Measurements from ENCODE around the gene FANCB.

The FANCB gene

GRCh38 chrX:14872851-14873675 is at the start of gene FANCB, which contains the start of gene MOSPD2:
Gene FANCB, minus strand, starts transcription at chrX:14873069. Its CDS starts 7,559 bp downstream, at chrX:14865510.
Gene MOSPD2, plus strand, starts transcription at chrX:14873421. Its CDS starts 108 bp downstream, at chrX:14873529.
- peak; percentile 93 for DNase-seq (ENCODE audit: low spot score)

DNA sequence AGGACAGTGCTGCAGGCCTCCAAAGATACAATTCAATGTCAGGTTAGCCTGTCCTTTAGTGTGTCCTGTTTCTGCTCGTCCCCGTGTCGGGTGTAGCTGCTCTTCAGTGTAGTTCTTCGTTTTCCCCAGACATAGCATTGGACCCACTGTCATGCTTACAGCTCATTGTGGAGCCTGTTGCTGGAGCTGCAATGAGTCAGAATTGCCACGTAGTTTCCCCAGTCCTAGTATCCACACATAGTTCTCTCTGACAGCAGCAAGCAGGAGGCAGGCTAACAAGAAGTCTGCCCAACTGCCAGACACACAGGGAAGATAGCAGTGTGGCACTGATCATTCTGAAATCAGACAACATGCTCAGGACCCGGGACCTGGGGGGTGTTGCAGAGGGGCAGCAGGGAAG is 49.6 kb upstream of the FANCB start:
- DNase-seq (ENCODE audit: low spot score) = no peak

DNA sequence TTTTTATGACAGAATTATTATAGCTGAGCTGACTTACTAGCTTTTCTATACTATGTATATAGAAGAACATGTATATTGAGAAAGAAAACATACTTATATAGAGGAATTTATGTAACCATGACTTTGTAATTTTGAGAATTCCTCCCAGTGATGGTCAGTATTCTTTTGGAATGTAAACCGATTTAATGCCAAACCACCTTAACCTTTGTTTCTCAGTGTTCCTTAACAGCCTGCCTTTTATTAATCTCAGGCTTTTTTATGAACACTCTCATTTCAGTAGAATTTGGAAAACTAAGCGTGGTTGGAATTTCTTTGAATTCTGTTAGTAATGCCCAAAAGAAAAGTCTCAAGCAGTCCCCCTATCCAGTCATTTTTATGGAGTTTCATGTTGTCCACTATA is 47.3 kb upstream of the FANCB start:
- DNase-seq (ENCODE audit: low spot score) = no peak

DNA sequence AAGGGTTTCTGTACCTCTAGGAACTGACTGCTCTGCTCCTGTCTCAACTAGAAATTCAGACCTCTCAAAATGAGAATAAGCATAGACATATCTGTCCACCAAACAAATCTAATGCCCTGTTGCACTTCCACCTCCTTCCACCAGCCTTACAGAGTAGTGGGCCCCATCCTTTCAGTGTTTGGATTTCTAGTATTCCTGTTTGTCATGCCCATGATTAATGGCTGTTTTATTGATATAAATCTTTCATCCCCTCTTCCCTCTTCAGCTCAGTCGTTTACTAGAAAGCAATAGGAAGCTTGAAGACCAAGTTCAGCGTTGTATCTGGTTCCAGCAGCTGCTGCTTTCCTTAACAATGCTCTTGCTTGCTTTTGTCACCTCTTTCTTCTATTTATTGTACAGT is 46.5 kb upstream of the FANCB start:
- no peak for DNase-seq (ENCODE audit: low spot score)

GRCh38 chrX:14916017-14916674 is 43.3 kb upstream of the FANCB start:
- no peak for DNase-seq (ENCODE audit: low spot score)

GRCh38 chrX:14915596-14915995 is 42.7 kb upstream of the FANCB start:
- DNase-seq (ENCODE audit: low spot score) = no peak

GRCh38 chrX:14913241-14913640 is 40.4 kb upstream of the FANCB start:
- DNase-seq (ENCODE audit: low spot score) = no peak

GRCh38 chrX:14903891-14904290 is 31.0 kb upstream of the FANCB start:
- no peak for DNase-seq (ENCODE audit: low spot score)

- no peak for DNase-seq (ENCODE audit: low spot score)
Measured at GRCh38 chrX:14902537-14902936, 29.7 kb upstream of the FANCB start.

DNA sequence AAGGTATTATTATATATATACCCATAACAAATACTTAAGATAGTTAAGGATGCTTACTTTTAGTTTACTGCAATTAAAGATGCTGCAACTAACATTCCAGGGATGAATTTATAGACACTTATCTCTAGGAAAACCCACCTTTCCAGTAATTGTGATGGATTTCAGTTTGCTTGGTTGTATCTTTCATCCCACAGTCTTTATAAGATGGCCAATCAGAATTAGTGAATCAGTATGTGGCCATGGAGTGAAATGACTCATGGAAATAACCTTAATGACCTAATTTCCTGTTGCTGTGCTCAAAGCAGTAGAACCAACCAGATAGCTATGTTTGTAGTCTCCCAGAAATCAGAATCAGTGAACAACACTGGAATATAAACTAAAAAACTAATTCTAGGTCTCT is 26.7 kb upstream of the FANCB start:
- peak; percentile 2 for DNase-seq (ENCODE audit: low spot score)

- DNase-seq (ENCODE audit: low spot score) = no peak
Measured at GRCh38 chrX:14897042-14897441, 24.2 kb upstream of the FANCB start.

DNA sequence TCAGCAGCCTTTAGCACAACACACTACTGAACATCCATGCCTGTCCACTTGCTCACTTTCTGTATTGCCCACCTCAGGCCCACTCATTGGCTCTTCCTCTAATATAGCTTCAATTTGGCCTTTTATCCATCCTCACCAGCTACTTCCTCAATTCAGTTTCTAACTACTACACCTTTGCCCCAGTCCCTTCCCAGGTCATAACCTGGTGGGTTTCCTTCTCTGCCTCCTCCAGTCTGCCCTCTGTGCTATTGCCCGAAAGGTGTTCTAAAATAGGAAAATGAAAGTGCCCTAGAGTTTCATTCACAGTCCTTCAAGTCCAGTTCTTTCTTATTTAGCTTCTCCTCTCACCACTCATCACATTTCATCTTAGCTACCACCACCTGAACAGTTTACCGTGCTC is 23.4 kb upstream of the FANCB start:
- no peak for DNase-seq (ENCODE audit: low spot score)

DNA sequence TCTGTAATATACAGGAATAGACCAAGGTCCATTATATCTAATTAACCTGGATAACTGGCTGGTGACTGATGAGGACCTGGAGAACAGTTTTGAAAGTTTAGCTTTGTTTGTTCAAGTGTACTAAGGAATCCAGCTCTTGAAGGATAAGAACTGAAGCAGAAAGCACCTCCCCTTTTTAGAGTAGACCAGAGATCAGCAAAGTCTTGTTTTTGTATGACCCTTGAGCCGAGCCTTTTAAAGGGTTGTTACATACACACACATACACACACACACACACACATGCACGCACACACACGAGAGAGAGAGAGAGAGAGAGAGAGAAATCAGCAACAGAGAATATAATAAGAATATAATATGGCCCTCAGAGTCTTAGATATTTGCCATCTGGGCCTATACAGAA is 13.4 kb upstream of the FANCB start:
- no peak for DNase-seq (ENCODE audit: low spot score)

- DNase-seq (ENCODE audit: low spot score) = no peak
Measured at GRCh38 chrX:14884714-14885113, 11.8 kb upstream of the FANCB start.

- DNase-seq (ENCODE audit: low spot score) = no peak
Measured at GRCh38 chrX:14883826-14884225, 11.0 kb upstream of the FANCB start.

DNA sequence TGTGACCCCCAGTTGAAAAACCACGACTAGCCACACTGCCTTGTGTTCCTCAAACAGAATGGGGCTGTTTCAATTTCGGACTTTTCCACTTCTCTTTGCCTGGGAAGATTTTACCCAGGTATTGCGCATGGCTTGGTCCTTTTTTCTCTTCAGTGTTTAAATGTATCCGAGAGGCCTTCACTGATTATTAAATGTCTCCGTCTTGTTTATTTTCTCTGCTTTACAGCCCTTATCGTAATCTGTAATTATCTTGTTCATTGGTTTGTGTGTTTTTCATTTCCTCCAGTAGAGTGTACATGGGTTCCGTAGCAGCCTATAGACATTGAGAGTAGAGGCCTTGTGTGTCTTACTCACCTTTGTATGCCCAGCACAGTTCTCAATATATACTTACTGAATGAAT is 2.8 kb upstream of the FANCB start:
- DNase-seq (ENCODE audit: low spot score) = no peak

- DNase-seq (ENCODE audit: low spot score) = no peak
Measured at GRCh38 chrX:14873676-14874049, 794 bp upstream of the FANCB start.

DNA sequence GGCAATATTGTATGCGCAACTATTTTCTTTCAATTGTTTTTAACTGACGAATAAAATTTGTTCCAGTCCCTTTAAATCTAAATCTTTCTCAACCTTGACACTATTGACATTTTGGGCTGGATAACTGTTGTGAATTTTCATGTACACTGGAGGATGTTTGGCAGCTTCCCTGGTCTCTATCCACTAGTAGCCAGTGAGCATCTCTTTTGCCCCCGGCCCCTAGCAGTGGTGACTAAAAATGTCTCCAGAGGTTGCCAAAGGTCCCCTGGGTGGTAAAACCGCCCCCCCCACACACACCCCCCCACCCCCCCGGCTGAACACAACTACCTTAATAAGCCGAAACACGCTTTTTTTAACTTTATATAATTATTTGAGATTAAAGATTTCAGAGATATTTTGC is 514 bp downstream of the FANCB start:
- no peak for DNase-seq (ENCODE audit: low spot score)

- DNase-seq (ENCODE audit: low spot score) = no peak
Measured at GRCh38 chrX:14871767-14872166, 1.1 kb downstream of the FANCB start.

DNA sequence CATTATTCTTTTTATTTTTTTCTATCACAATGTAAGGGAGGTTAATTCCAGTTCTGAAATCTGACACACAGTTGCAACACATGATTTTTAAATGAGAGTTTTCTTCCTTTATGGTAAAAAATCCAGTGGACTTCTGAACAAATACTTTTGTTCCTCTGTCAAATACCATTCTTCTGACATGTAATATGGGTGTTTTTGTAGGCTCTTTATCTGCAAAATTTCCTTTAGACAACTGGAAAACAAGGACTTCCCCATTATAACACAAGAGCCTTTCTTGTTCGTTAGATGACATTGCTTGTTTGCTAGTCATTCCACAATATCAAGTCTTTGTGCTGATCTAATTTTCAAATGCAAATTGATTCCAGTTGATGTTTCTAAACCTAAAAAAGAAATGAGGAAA is 7.7 kb downstream of the FANCB start:
- no peak for DNase-seq (ENCODE audit: low spot score)

DNA sequence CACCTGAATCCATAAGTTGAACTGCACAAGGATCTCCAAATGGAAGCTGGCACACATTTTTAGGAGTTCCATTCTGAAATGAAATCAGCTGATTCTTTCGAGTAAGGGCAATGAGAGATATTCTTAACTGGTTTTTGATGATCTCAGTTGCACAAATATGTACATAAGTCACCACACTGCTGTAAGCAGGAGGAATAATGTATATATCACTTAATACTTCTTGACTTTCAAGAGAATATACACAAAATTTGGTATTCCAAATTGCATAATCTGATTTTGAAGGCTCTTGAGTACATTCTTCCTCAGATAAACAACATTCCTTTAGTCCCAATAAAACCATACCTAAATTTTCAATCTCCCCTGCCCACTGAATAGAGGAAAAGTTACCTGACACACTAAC is 8.2 kb downstream of the FANCB start:
- no peak for DNase-seq (ENCODE audit: low spot score)

DNA sequence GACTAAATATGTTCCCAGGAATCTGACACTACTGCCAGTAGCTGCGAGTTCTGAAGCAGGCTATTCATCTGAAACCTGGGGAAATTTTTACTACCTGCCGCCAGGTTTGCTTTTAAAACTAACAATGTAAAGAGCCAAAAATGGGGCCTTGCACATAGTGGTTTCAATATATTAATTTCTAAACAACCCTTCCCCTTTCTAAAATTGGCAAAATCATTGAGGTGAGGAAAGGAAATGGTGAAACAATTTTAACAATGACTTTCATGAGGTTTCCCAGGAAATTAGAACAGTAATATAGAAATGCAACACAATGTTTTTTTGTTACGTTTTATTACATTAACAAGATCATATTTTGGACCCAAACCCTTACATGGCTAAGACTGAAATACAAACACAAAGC is 21.3 kb downstream of the FANCB start:
- no peak for DNase-seq (ENCODE audit: low spot score)

DNA sequence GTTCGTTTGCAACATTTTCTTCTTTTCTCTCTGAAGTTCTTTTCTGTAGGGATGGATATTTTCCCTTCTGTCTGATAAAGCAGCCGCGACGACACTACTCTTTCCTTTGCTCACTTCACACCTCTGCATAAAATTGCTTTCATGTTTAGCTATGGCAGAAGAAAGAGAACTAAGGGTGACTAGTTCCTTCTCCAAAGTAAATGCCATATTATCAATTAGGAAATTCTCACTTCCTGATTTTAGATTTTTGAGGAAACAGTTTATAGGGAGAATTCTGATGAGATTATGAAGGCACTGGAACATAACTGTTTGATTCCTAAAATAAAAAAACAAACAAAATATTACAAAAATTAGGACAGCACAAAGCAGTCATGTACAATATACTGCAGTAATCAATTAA is 29.2 kb downstream of the FANCB start:
- DNase-seq (ENCODE audit: low spot score) = no peak

- no peak for DNase-seq (ENCODE audit: low spot score)
Measured at GRCh38 chrX:14837155-14837554, 35.7 kb downstream of the FANCB start.
